SU-DHL-6 (cell line): ENCODE results near the gene AGRN.

ENCODE experiments used
- CTCF ChIP-seq: fragments of 200-600 bp; sonication (generic); IDR thresholded peaks from one replicate; pipeline ENCODE4 v1.5.1; 2017; ENCODE audit warnings: antibody characterized with exemption, mild to moderate bottlenecking, low read length, moderate library complexity; ENCODE audit not compliant: insufficient read depth, poor library complexity, severe bottlenecking
- EZH2phosphoT487 ChIP-seq: fragments of 200-600 bp; sonication (generic), shearing (Covaris generic); conservative IDR thresholded peaks from 2 replicates; pipeline ENCODE4 v1.6.1; 2018; ENCODE audit warnings: mild to moderate bottlenecking, antibody characterized with exemption, low read length, moderate library complexity, mixed read lengths

DNA sequence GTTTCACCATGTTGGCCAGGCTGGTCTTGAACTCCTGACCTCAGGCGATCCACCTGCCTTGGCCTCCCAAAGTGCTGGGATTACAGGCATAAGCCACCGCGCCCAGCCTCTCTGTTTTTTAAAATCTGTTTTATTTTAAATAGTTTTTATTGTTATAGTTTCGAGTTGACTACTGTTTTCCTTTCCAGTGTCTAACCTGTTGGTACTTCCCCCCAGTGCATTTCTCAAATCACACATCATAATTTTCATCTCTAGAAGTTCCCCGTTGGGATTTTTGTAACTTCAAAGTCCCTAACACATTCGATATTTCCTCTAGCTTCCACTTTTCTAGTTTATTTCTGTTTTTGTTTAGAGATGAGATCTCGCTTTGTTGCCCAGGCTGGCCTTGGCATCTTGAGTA lies 27.6 kb upstream of the AGRN start:
- no peak for TF ChIP-seq CTCF
- no peak for TF ChIP-seq EZH2phosphoT487
